Liver (tissue), 9 donors: ENCODE data around the gene MAP3K3. TPM values are rescaled to one million over a fixed set of nuclear protein-coding genes. Genes with fewer than 3 reads are reported as not detected.

Experiments used
- DNase-seq: peaks from one replicate; pipeline ENCODE4 v3.0.0-alpha.2; 2017; ENCODE audit warnings: low spot score
- H3K27ac ChIP-seq, 2 donors: one replicate each; pipeline ENCODE4 v1.7.0; 2013; ENCODE audit warnings: inconsistent platforms in 2 of 2, low read length in 2 of 2, control low read depth in 1 of 2, low read depth in 1 of 2, mild to moderate bottlenecking in 1 of 2
- H3K27me3 ChIP-seq, 4 donors: one replicate each; pipeline versions ENCODE4 v1.6.1 to v1.7.0; 2013; ENCODE audit warnings: low read length in 3 of 4, inconsistent platforms in 1 of 4, mild to moderate bottlenecking in 1 of 4, moderate library complexity in 1 of 4; ENCODE audit not compliant: control insufficient read depth in 4 of 4, insufficient read depth in 4 of 4
- H3K36me3 ChIP-seq, 4 donors: one replicate each; pipeline versions ENCODE4 v1.6.1 to v1.7.0; 2013; ENCODE audit warnings: low read length in 3 of 4, mild to moderate bottlenecking in 3 of 4, low read depth in 1 of 4, moderate library complexity in 1 of 4; ENCODE audit not compliant: control insufficient read depth in 4 of 4, insufficient read depth in 3 of 4
- H3K4me1 ChIP-seq, 4 donors: one replicate each; pipeline versions ENCODE4 v1.6.1 to v1.7.0; 2013; ENCODE audit warnings: low read length in 3 of 4, mild to moderate bottlenecking in 3 of 4, moderate library complexity in 1 of 4; ENCODE audit not compliant: control insufficient read depth in 4 of 4, insufficient read depth in 4 of 4
- H3K4me3 ChIP-seq, 3 donors: one replicate each; pipeline versions ENCODE4 v1.6.1 to v1.7.0; 2013; ENCODE audit warnings: low read length in 3 of 3, control low read depth in 1 of 3, low read depth in 1 of 3, mild to moderate bottlenecking in 1 of 3
- H3K9ac ChIP-seq, 2 donors: one replicate each; pipeline ENCODE4 v1.7.0; 2013; ENCODE audit warnings: low read length in 2 of 2, mild to moderate bottlenecking in 2 of 2, moderate library complexity in 2 of 2, control low read depth in 1 of 2, low read depth in 1 of 2
- H3K9me3 ChIP-seq, 4 donors: one replicate each; pipeline versions ENCODE4 v1.6.1 to v1.7.0; 2013; ENCODE audit warnings: low read length in 3 of 4; ENCODE audit not compliant: control insufficient read depth in 4 of 4
- ATF3 ChIP-seq: IDR thresholded peaks from 2 replicates; pipeline ENCODE4 v1.6.1; 2016; ENCODE audit warnings: antibody characterized with exemption
- CTCF ChIP-seq: fragments of 150-350 bp; IDR thresholded peaks from 2 replicates; pipeline ENCODE4 v1.5.1; 2017; ENCODE audit warnings: improper control_type of control experiment, low read depth, low read length; ENCODE audit not compliant: missing input control
- EGR1 ChIP-seq, 2 donors: IDR thresholded peaks; 2 replicates each; pipeline ENCODE4 v1.6.1; 2016 to 2018; ENCODE audit warnings: antibody characterized with exemption in 2 of 2, low read depth in 2 of 2
- FOXA1 ChIP-seq: IDR thresholded peaks from 2 replicates; pipeline ENCODE4 v1.6.1; 2016; ENCODE audit warnings: antibody characterized with exemption
- FOXA2 ChIP-seq: IDR thresholded peaks from 2 replicates; pipeline ENCODE4 v1.6.1; 2016; ENCODE audit warnings: antibody characterized with exemption
- GABPA ChIP-seq, 2 donors: IDR thresholded peaks in 1 of 2; conservative IDR thresholded peaks in 1 of 2; 2 replicates each; pipeline ENCODE4 v1.6.1; 2016; ENCODE audit warnings: antibody characterized with exemption in 2 of 2, mild to moderate bottlenecking in 1 of 2, moderate library complexity in 1 of 2
- HNF4A ChIP-seq, 2 donors: conservative IDR thresholded peaks; 2 replicates each; pipeline ENCODE4 v1.6.1; 2016; ENCODE audit warnings: antibody characterized with exemption in 2 of 2, mild to moderate bottlenecking in 2 of 2
- HNF4G ChIP-seq: IDR thresholded peaks from 2 replicates; pipeline ENCODE4 v1.6.1; 2016; ENCODE audit warnings: antibody characterized with exemption
- JUND ChIP-seq, 2 donors: IDR thresholded peaks; 2 replicates each; pipeline ENCODE4 v1.6.1; 2016; ENCODE audit warnings: antibody characterized with exemption in 2 of 2
- MAX ChIP-seq: IDR thresholded peaks from 2 replicates; pipeline ENCODE4 v1.6.1; 2016; ENCODE audit warnings: antibody characterized with exemption
- NR2F2 ChIP-seq: IDR thresholded peaks from 2 replicates; pipeline ENCODE4 v1.6.1; 2016; ENCODE audit warnings: antibody characterized with exemption
- RAD21 ChIP-seq, 2 donors: IDR thresholded peaks; 2 replicates each; pipeline ENCODE4 v1.6.1; 2016; ENCODE audit warnings: antibody characterized with exemption in 2 of 2, mild to moderate bottlenecking in 2 of 2
- REST ChIP-seq: IDR thresholded peaks from 2 replicates; pipeline ENCODE4 v1.6.1; 2016; ENCODE audit warnings: antibody characterized with exemption, mild to moderate bottlenecking
- RXRA ChIP-seq, 2 donors: IDR thresholded peaks; 2 replicates each; pipeline ENCODE4 v1.6.1; 2017 to 2018; ENCODE audit warnings: antibody characterized with exemption in 2 of 2, mild to moderate bottlenecking in 1 of 2
- SP1 ChIP-seq: IDR thresholded peaks from 2 replicates; pipeline ENCODE4 v1.6.1; 2018; ENCODE audit warnings: antibody characterized with exemption, mild to moderate bottlenecking
- TAF1 ChIP-seq: conservative IDR thresholded peaks from 2 replicates; pipeline ENCODE4 v1.6.1; 2016; ENCODE audit warnings: antibody characterized with exemption, mild to moderate bottlenecking
- YY1 ChIP-seq: IDR thresholded peaks from 2 replicates; pipeline ENCODE4 v1.6.1; 2016; ENCODE audit warnings: antibody characterized with exemption, mild to moderate bottlenecking
- ZBTB33 ChIP-seq: IDR thresholded peaks from 2 replicates; pipeline ENCODE4 v1.6.1; 2016; ENCODE audit warnings: antibody characterized with exemption
- WGBS: extraction: QIAGEN DNeasy Blood & Tissue Kit; methylation state at CpG from one replicate; pipeline ENCODE4 v1.1.7; 2013; 5-methylcytosine and 5-hydroxymethylcytosine counted together
- polyA plus RNA-seq, 2 donors: library from polyadenylated mRNA; stranded (reverse) in 1 of 2; unstranded in 1 of 2; fragments of 200-250 nt in 1 of 2; fragments of >200 nt in 1 of 2; fragmentation: Nextera tagmentation in 1 of 2; extraction: Ambion mirVana in 1 of 2; gene quantifications; one replicate each; pipeline versions ENCODE4 v1.2.1 to v1.2.3, GENCODE V29; 2013 to 2015
- total RNA-seq, 2 donors: library from RNA; depleted of rRNA; stranded (reverse); fragments of >200 nt; gene quantifications; one replicate each; pipeline ENCODE4 v1.2.3, GENCODE V29; 2014
- donor health status: healthy.
- donor health status: healthy.
- donor health status: healthy.
- donor health status: healthy.
- donor health status: healthy.

The MAP3K3 gene
- total and polyA plus RNA-seq, 4 donors, result 3.9 to 28.7 (median 11.0) TPM

- H3K27ac ChIP-seq, result no peak overlapping the region
- H3K4me3 ChIP-seq, result no peak overlapping the region
- 98% methylated on average over 5 of the region's 5 CpGs for WGBS
- no peak overlapping the region for H3K9ac ChIP-seq
- no peaks in the 10 kb centered on the region for H3K9me3 ChIP-seq
- H3K36me3 ChIP-seq, result peaks cover 0 to 15% (median 12%) of the 10 kb centered on the region in 4 donors
- no peak for DNase-seq
- TF ChIP-seq NR2F2, result no peak
- no peak for TF ChIP-seq HNF4A (conservative IDR thresholded peaks at IDR 0.05)
- no peak for TF ChIP-seq RAD21 (IDR thresholded peaks at IDR 0.05)
- TF ChIP-seq YY1, result no peak
- TF ChIP-seq SP1, result no peak
- TF ChIP-seq ZBTB33, result no peak
- TF ChIP-seq RXRA (IDR thresholded peaks at IDR 0.05), result no peak
- no peak for TF ChIP-seq FOXA2
- no peak for TF ChIP-seq JUND (IDR thresholded peaks at IDR 0.05)
- no peak for TF ChIP-seq REST
- no peak for TF ChIP-seq EGR1 (IDR thresholded peaks at IDR 0.05; ENCODE audit: low read depth in 2 of 2)
- no peak for TF ChIP-seq HNF4G
- no peak for TF ChIP-seq MAX
- no peak for TF ChIP-seq TAF1
- TF ChIP-seq CTCF, result no peak
- TF ChIP-seq FOXA1, result no peak
- TF ChIP-seq GABPA (IDR thresholded peaks at IDR 0.05 in 1 of 2, conservative IDR thresholded peaks at IDR 0.05 in 1 of 2), result no peak
- peaks cover 4 to 32% (median 22%) of the 10 kb centered on the region in 4 donors for H3K4me1 ChIP-seq
- H3K27me3 ChIP-seq, result no peaks in the 10 kb centered on the region
These were observed 57.0 kb downstream of the MAP3K3 start for GRCh38 chr17:63679214-63679613.

GRCh38 chr17:63680700-63681099 is 58.5 kb downstream of the MAP3K3 start:
- no peaks in the 10 kb centered on the region for H3K27me3 ChIP-seq
- H3K9me3 ChIP-seq, result no peaks in the 10 kb centered on the region
- H3K4me1 ChIP-seq, result peaks cover 4 to 26% (median 17%) of the 10 kb centered on the region in 4 donors
- no peak overlapping the region for H3K4me3 ChIP-seq
- 97% methylated on average over 1 of the region's 1 CpG for WGBS
- DNase-seq, result no peak
- H3K27ac ChIP-seq, result no peak overlapping the region
- TF ChIP-seq TAF1, result no peak
- TF ChIP-seq ATF3, result no peak
- TF ChIP-seq RAD21 (IDR thresholded peaks at IDR 0.05), result no peak
- TF ChIP-seq NR2F2, result no peak
- TF ChIP-seq HNF4G, result no peak
- TF ChIP-seq JUND (IDR thresholded peaks at IDR 0.05), result no peak
- no peak for TF ChIP-seq EGR1 (IDR thresholded peaks at IDR 0.05; ENCODE audit: low read depth in 2 of 2)
- no peak for TF ChIP-seq RXRA (IDR thresholded peaks at IDR 0.05)
- no peak for TF ChIP-seq GABPA (IDR thresholded peaks at IDR 0.05 in 1 of 2, conservative IDR thresholded peaks at IDR 0.05 in 1 of 2)
- no peak for TF ChIP-seq FOXA2
- H3K9ac ChIP-seq, result no peak overlapping the region
- H3K36me3 ChIP-seq, result peaks cover 0 to 21% (median 19%) of the 10 kb centered on the region in 4 donors
